PC-9 (cell line): Measurements from ENCODE around the gene PDE4D.

ENCODE experiments used
- CTCF ChIP-seq: fragments of 200-600 bp; sonication (generic); conservative IDR thresholded peaks from 2 replicates; pipeline ENCODE4 v1.6.1; 2017; ENCODE audit warnings: mixed run types, antibody characterized with exemption, mild to moderate bottlenecking, moderate library complexity
- EZH2 ChIP-seq: fragments of 200-600 bp; sonication (generic); IDR thresholded peaks from 2 replicates; pipeline ENCODE4 v1.8.0; 2017; ENCODE audit warnings: antibody characterized with exemption, low read depth

DNA sequence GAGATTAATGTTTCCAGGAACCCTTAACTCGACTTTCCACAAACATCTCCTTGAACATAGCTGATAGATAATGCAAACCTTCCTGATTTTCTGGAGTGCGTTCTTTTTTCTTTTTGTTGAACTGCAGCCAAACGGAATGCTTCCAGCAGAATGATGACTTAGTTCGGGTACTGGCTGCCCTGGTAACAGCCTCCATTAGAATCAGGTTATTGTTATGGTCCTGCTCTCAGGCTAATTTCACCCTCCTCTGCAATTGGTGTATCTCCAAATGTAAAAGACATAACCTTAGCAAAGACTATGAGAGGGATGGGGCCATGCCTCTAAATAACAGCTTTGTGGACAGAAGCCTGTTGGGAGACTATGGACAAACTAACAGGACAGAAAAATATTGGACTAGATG is 116.5 kb downstream of the PDE4D start:
- TF ChIP-seq CTCF (no peak), EZH2 (no peak)
